OCI-LY1 (cell line): ENCODE results near the gene LGI2.

Experiments used
- CTCF ChIP-seq: fragments of 200-600 bp; sonication (generic), shearing (Covaris generic); IDR thresholded peaks from 2 replicates; pipeline ENCODE4 v1.5.1; 2017; ENCODE audit warnings: mild to moderate bottlenecking, antibody characterized with exemption, low read length, moderate library complexity, mixed read lengths
- EZH2 ChIP-seq: fragments of 200-600 bp; sonication (generic), shearing (Covaris generic); IDR thresholded peaks from 2 replicates; pipeline ENCODE4 v1.8.0; 2017; ENCODE audit warnings: borderline replicate concordance, mixed run types, mild to moderate bottlenecking, antibody characterized with exemption, low read length, moderate library complexity, mixed read lengths

GRCh38 chr4:25013756-25014661, 16.7 kb downstream of the LGI2 start:
- TF ChIP-seq CTCF (no peak), EZH2 (no peak)
